ENCODE data around the gene CSTF2.

CSTF2 gene

GRCh38 chrX:100871594-100872560, 51.7 kb downstream of the CSTF2 start:
- DNase-seq (ENCODE audit: low spot score), result no peak

GRCh38 chrX:100874325-100874724, 54.1 kb downstream of the CSTF2 start, which contains the start of gene NOX1:
NOX1 (minus strand) TSS chrX:100874359; CDS start chrX:100874139, 220 bp downstream.
- no peak for DNase-seq (ENCODE audit: low spot score)

GRCh38 chrX:100880368-100880767, 60.2 kb downstream of the CSTF2 start:
- no peak for DNase-seq (ENCODE audit: low spot score)

- no peak for DNase-seq (ENCODE audit: low spot score)
These were observed 63.5 kb downstream of the CSTF2 start for GRCh38 chrX:100883654-100884053.

Data from putamen (tissue), 1 donor.